D721Med (cell line): ENCODE data around the gene TXLNG.

Experiments used
- DNase-seq: peaks from one replicate; pipeline ENCODE4 v3.0.0; 2011; ENCODE audit warnings: low spot score; ENCODE audit not compliant: insufficient read length
- FAIRE-seq: peaks from 2 replicates; lab custom pipeline; 2011; peaks lifted over from hg19 to GRCh38; lab: Jason Lieb, UNC
- TF ChIP-seq, protein P1 (sequence below): IDR thresholded peaks from 2 replicates; pipeline ENCODE4 v1.5.1; 2012; ENCODE audit warnings: mild to moderate bottlenecking, control low read depth; ENCODE audit not compliant: insufficient read depth; ENCODE audit errors: missing control alignments

TXLNG gene

DNA sequence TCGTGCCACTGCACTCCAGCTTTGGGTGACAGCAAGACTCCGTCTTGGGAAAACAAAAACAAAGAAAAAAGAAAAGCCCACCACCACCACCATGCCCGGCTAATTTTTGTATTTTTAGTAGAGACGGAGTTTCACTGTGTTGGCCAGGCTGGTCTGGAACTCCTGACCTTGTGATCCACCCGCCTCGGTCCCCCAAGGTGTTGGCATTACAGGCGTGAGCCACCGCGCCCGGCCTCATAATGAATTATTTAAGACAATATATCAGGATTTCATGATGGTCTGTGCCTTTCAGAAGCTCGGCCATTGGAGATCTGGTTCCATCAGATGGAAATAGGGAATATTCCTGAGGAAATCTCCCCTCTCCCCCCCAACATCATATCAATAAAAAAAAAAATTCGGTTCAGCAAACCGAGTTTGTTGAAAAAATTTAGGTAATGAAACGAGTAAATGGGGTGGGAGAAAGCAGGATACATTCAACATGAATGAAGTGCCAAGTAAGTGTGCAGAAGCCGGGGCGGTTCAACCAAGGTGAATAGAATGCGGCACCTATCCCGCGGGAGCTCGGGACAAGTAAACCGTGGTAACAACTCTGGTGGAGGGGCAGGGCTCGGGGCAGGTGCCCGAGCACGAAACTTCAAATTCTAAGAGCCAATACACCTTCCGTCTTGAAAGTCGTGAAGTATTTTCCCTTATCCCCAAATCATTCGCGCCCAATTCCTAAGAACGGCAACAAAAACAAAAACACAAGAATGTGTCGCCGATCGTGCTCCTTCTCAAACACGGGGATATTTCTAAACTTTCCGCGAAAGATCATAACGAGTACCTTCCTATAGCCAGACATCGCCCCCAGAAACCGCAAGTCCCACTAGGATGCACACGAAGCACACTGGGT, 773 bp upstream of the TXLNG start:
- DNase-seq, result no peak
- TF ChIP-seq, protein P1, sequence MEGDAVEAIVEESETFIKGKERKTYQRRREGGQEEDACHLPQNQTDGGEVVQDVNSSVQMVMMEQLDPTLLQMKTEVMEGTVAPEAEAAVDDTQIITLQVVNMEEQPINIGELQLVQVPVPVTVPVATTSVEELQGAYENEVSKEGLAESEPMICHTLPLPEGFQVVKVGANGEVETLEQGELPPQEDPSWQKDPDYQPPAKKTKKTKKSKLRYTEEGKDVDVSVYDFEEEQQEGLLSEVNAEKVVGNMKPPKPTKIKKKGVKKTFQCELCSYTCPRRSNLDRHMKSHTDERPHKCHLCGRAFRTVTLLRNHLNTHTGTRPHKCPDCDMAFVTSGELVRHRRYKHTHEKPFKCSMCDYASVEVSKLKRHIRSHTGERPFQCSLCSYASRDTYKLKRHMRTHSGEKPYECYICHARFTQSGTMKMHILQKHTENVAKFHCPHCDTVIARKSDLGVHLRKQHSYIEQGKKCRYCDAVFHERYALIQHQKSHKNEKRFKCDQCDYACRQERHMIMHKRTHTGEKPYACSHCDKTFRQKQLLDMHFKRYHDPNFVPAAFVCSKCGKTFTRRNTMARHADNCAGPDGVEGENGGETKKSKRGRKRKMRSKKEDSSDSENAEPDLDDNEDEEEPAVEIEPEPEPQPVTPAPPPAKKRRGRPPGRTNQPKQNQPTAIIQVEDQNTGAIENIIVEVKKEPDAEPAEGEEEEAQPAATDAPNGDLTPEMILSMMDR, result no peak
- no peak for FAIRE-seq

DNA sequence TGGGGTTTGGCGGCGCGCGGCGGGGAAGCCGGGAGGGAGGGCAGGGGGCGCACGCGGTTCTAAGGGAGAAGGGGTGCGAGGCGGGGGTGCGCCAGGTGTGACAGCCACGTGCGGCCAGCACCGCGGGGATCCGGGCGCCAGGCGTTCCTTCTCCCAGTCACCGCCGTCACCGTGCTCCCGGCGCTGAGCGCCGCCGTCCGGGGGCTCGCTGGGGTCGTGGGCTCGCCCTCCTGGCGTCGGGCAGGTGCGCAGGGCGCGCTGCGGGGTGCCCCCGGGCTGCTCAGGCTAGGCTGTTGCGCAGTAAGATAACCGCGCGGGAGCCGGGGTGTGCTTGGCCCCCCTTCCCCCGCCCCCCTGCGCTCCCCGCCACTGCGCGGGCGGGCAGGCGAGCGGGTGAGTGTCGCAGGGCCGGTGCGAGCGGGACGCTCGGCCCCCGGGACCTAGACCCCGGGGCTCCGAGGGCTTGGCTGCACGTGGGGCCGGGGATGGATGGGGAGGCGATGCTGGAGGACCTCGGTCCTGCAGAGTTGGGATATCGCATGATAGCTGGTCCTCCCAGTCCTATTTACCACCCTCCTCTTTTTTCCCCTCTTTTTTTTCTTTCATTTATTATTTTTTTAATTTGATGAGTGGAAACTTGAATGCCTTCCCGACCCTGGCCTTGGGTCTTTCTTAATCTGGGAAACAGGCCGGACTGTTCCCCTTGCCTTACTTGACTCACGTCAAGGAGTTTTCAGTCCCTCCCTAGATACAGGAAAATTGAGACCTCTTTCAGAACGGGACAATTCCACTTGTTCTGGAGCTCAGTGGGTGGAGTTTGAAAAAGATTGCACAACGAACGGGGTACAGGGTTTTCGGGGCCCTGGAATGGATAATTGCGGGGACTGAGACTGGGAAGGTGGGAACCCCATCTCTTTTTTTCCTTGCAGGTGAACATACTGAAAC, 797 bp downstream of the TXLNG start:
- DNase-seq (no peak), FAIRE-seq (no peak)
- TF ChIP-seq, protein P1, result no peak

DNA sequence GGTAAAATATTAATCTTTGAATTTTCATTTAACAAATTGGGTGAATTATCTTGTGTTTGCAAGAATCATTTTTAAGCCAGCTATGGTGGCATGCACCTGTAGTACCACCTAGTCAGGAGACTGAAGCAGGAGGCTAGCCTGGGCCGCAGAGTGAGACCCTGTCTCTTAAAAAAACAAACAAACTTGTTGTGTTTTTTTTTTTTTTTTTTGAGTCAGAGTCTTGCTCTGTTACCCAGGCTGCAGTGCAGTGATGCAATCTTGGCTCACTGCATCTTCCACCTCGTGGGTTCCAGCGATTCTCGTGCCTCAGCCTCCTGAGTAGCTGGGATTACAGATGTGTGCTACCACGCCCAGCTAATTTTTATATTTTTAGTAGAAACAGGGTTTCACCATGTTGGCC, 2.2 kb downstream of the TXLNG start:
- no peak for FAIRE-seq
- TF ChIP-seq, protein P1, result no peak

DNA sequence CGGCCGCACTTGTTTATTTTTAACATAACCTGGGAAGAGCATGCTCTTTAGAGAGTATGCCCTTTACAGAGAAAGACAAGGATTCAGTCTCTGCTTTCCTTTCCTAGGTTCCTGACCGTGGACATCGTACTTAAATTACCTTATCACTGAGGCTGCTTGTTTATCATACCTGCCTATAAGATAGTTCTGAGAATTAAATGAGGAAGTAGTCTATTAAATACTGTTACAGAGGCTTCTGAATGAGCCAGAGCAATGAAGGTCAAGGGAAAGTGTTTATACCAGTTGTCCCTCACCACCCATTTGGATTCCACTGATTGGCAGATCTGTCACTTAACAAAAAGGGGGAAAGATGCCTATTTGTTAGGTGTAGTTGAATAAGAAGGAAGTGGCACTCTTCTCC, 10.0 kb downstream of the TXLNG start:
- DNase-seq, result no peak
- TF ChIP-seq, protein P1, result no peak
- no peak for FAIRE-seq

More for the DNA sequence above, 2.2 kb downstream of the TXLNG start:
- no peak for DNase-seq

DNA sequence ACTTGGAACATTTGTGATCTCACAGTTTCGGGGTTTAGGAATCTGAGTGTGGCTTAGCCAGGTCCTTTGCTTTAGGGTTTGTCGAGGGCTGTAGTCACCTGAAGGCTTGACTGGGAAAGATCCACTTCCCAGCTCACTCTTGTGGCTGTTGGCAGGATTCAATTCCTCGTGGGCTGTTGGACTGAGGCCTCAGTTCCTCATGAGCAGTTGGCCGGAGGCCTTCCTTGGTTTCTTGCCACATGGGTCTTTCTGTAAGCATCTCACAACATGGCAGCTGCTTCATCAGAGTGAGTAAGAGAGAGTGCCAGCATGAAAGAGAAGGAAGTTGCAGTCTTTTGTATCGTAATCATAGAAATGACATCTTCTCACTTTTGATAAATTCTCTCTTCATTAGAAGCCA, 11.1 kb downstream of the TXLNG start:
- TF ChIP-seq, protein P1, result no peak
- FAIRE-seq (no peak), DNase-seq (no peak)

DNA sequence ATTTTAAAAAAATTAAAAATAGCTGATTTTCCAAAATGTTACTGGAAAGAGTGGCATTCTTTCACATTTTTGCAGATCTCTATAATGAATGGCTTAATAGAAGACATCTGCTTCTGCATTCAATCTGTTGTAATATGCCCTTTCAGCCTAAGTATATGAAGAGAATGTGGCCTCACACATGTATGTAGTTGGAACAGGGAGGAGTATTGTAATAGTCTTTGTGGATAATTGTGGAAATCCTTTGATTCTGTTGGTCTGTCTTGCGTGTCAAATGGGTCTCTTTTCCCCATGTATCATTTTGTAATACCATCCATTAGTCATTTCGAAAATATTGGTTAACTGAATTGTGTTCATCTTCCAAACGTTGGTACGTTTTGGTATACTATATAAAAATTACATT, 11.6 kb downstream of the TXLNG start:
- FAIRE-seq (no peak), DNase-seq (no peak)
- TF ChIP-seq, protein P1, result no peak
